H1 (cell line): Measurements from ENCODE around the gene SPIRE1. TPM values are rescaled to one million over a fixed set of nuclear protein-coding genes. Genes with fewer than 3 reads are reported as not detected.

Source experiments
- CTCF ChIA-PET: fragments of 300-600 bp; sonication (Branson Sonifier 250); formaldehyde crosslinking; loops from one replicate; lab custom pipeline; 2021; ENCODE audit not compliant: partially characterized antibody; lab: Charles Lee
- POLR2A ChIA-PET: fragments of 300-600 bp; sonication (Branson Sonifier 250); formaldehyde crosslinking; loops from one replicate; lab custom pipeline; 2021; ENCODE audit warnings: inconsistent platforms; ENCODE audit not compliant: partially characterized antibody; lab: Charles Lee
- DNase-seq, 2 experiments: peaks; one replicate each; pipeline versions ENCODE4 v3.0.0 to v3.0.0-alpha.2; 2010 to 2022; ENCODE audit warnings: low spot score in 2 of 2, low read depth in 1 of 2, mixed read lengths in 1 of 2
- FAIRE-seq: peaks from 2 replicates; lab custom pipeline; 2011; peaks lifted over from hg19 to GRCh38; lab: Jason Lieb, UNC
- H2AFZ ChIP-seq: 2 replicates; pipeline ENCODE4 v1.8.1; 2012; ENCODE audit warnings: low read length, inconsistent platforms
- H2AK5ac ChIP-seq: 2 replicates; pipeline ENCODE4 v1.6.1; 2013; ENCODE audit warnings: low read depth, low read length
- H2BK120ac ChIP-seq: replicated peaks from 2 replicates; pipeline ENCODE3; 2013; ENCODE audit warnings: low read depth, low read length, inconsistent platforms
- H2BK12ac ChIP-seq: 2 replicates; pipeline ENCODE4 v1.6.1; 2013; ENCODE audit warnings: low read depth, low read length
- H2BK15ac ChIP-seq: 2 replicates; pipeline ENCODE4 v1.6.1; 2013; ENCODE audit warnings: low read length
- H2BK20ac ChIP-seq: 2 replicates; pipeline ENCODE4 v1.6.1; 2013; ENCODE audit warnings: low read length
- H2BK5ac ChIP-seq: 2 replicates; pipeline ENCODE4 v1.6.1; 2013; ENCODE audit warnings: low read depth, low read length
- H3K14ac ChIP-seq: 2 replicates; pipeline ENCODE4 v1.6.1; 2013; ENCODE audit warnings: inconsistent platforms; ENCODE audit not compliant: insufficient read length
- H3K18ac ChIP-seq: 2 replicates; pipeline ENCODE4 v1.6.1; 2013; ENCODE audit warnings: low read length; ENCODE audit errors: extremely low read depth
- H3K23ac ChIP-seq: 2 replicates; pipeline ENCODE4 v1.6.1; 2013; ENCODE audit warnings: inconsistent platforms; ENCODE audit not compliant: insufficient read length
- H3K23me2 ChIP-seq: 2 replicates; pipeline ENCODE4 v1.6.1; 2013; ENCODE audit warnings: low read depth, low read length
- H3K27ac ChIP-seq: 2 replicates; pipeline ENCODE4 v1.6.1; 2011; ENCODE audit warnings: low read depth, low read length, inconsistent platforms
- H3K27me3 ChIP-seq, 4 experiments: replicated peaks in 1 of 4; 1 replicate in 1 of 4; 2 replicates in 3 of 4; pipeline versions ENCODE4 v1.6.1 to v1.8.1; 2011 to 2013; ENCODE audit warnings: low read length in 3 of 4, mild to moderate bottlenecking in 3 of 4, inconsistent platforms in 2 of 4, mixed read lengths in 2 of 4, moderate library complexity in 1 of 4; ENCODE audit not compliant: control insufficient read depth in 3 of 4, insufficient read depth in 3 of 4; ENCODE audit errors: extremely low read depth in 1 of 4
- H3K36me3 ChIP-seq, 4 experiments: 2 replicates each; pipeline versions ENCODE4 v1.6.1 to v1.8.1; 2011 to 2013; ENCODE audit warnings: mild to moderate bottlenecking in 4 of 4, low read length in 3 of 4, moderate library complexity in 2 of 4, control low read depth in 1 of 4, inconsistent platforms in 1 of 4; ENCODE audit not compliant: insufficient read depth in 4 of 4, control insufficient read depth in 2 of 4
- H3K4ac ChIP-seq: replicated peaks from 2 replicates; pipeline ENCODE3; 2013; ENCODE audit warnings: low read length, low read depth, mixed read lengths, inconsistent platforms; ENCODE audit not compliant: insufficient read length
- H3K4me1 ChIP-seq, 4 experiments: replicated peaks in 1 of 4; 1 replicate in 1 of 4; 2 replicates in 3 of 4; pipeline versions ENCODE4 v1.6.1 to v1.8.1; 2011 to 2013; ENCODE audit warnings: low read length in 3 of 4, inconsistent platforms in 2 of 4, mixed read lengths in 1 of 4; ENCODE audit not compliant: insufficient read depth in 4 of 4, control insufficient read depth in 3 of 4
- H3K4me2 ChIP-seq, 2 experiments: 2 replicates each; pipeline versions ENCODE4 v1.6.1 to v1.8.1; 2011 to 2013; ENCODE audit warnings: low read depth in 2 of 2, low read length in 2 of 2, control low read depth in 1 of 2, inconsistent platforms in 1 of 2, mild to moderate bottlenecking in 1 of 2; ENCODE audit not compliant: insufficient read depth in 1 of 2
- H3K4me3 ChIP-seq, 4 experiments: fragments of 200-600, 300-600 bp in 1 of 4; sonication (generic), shearing (Covaris generic), sonication (Bioruptor Twin) in 1 of 4; 2 replicates each; pipeline versions ENCODE4 v1.5.1 to v1.8.1; 2011 to 2016; ENCODE audit warnings: low read length in 4 of 4, low read depth in 3 of 4, control low read depth in 2 of 4, inconsistent platforms in 2 of 4, mild to moderate bottlenecking in 2 of 4, mixed read lengths in 1 of 4, moderate library complexity in 1 of 4; ENCODE audit not compliant: insufficient read depth in 2 of 4; ENCODE audit errors: extremely low read depth in 1 of 4
- H3K56ac ChIP-seq: replicated peaks from 2 replicates; pipeline ENCODE3; 2013; ENCODE audit warnings: low read depth, mild to moderate bottlenecking, mixed read lengths, low read length, inconsistent platforms; ENCODE audit not compliant: insufficient read length
- H3K79me1 ChIP-seq: 2 replicates; pipeline ENCODE4 v1.6.1; 2013; ENCODE audit warnings: low read depth, low read length, control low read depth
- H3K79me2 ChIP-seq, 2 experiments: 2 replicates each; pipeline versions ENCODE4 v1.6.1 to v1.8.1; 2012 to 2013; ENCODE audit warnings: low read length in 2 of 2, mild to moderate bottlenecking in 2 of 2, inconsistent platforms in 1 of 2; ENCODE audit not compliant: insufficient read depth in 2 of 2, control insufficient read depth in 1 of 2
- H3K9ac ChIP-seq, 4 experiments: replicated peaks in 1 of 4; 1 replicate in 1 of 4; 2 replicates in 3 of 4; pipeline versions ENCODE4 v1.6.1 to v1.8.1; 2011 to 2013; ENCODE audit warnings: low read depth in 3 of 4, low read length in 3 of 4, control low read depth in 2 of 4, mild to moderate bottlenecking in 2 of 4, moderate library complexity in 2 of 4, inconsistent platforms in 1 of 4; ENCODE audit errors: extremely low read depth in 1 of 4
- H3K9me3 ChIP-seq, 2 experiments: 2 replicates each; pipeline versions ENCODE4 v1.6.1 to v1.8.1; 2012 to 2013; ENCODE audit warnings: mild to moderate bottlenecking in 2 of 2, moderate library complexity in 2 of 2, control low read depth in 1 of 2, inconsistent platforms in 1 of 2, low read depth in 1 of 2, low read length in 1 of 2, mixed read lengths in 1 of 2; ENCODE audit not compliant: insufficient read depth in 2 of 2
- H4K20me1 ChIP-seq, 2 experiments: replicated peaks in 1 of 2; 2 replicates each; pipeline versions ENCODE3 to v1.8.1; 2011 to 2013; ENCODE audit warnings: inconsistent platforms in 2 of 2, low read length in 2 of 2, mild to moderate bottlenecking in 1 of 2; ENCODE audit not compliant: insufficient read depth in 2 of 2, control insufficient read depth in 1 of 2
- H4K5ac ChIP-seq: 2 replicates; pipeline ENCODE4 v1.6.1; 2013; ENCODE audit warnings: low read length, low read depth, mixed read lengths, inconsistent platforms; ENCODE audit not compliant: insufficient read length
- H4K8ac ChIP-seq: 2 replicates; pipeline ENCODE4 v1.8.0; 2013; ENCODE audit warnings: mild to moderate bottlenecking, moderate library complexity, low read length, inconsistent platforms; ENCODE audit not compliant: insufficient read depth; ENCODE audit errors: extremely low read depth
- H4K91ac ChIP-seq: replicated peaks from 2 replicates; pipeline ENCODE3; 2013; ENCODE audit warnings: low read length, mixed read lengths, inconsistent platforms; ENCODE audit not compliant: insufficient read length
- BACH1 ChIP-seq: IDR thresholded peaks from 2 replicates; pipeline ENCODE4 v1.6.1; 2012; ENCODE audit warnings: low read length, improper control_type of control experiment
- CEBPB ChIP-seq: IDR thresholded peaks from 2 replicates; pipeline ENCODE4 v1.6.1; 2012; ENCODE audit warnings: low read depth, low read length
- FOSL1 ChIP-seq: IDR thresholded peaks from 2 replicates; pipeline ENCODE4 v1.6.1; 2011; ENCODE audit warnings: mild to moderate bottlenecking, low read depth, low read length, moderate library complexity; ENCODE audit not compliant: insufficient read depth
- RAD21 ChIP-seq, 2 experiments: IDR thresholded peaks in 1 of 2; conservative IDR thresholded peaks in 1 of 2; 2 replicates each; pipeline ENCODE4 v1.6.1; 2011; ENCODE audit warnings: low read depth in 2 of 2, low read length in 2 of 2, improper control_type of control experiment in 1 of 2, inconsistent platforms in 1 of 2, mild to moderate bottlenecking in 1 of 2, moderate library complexity in 1 of 2
- WGBS, 2 experiments: shearing (Covaris generic) in 1 of 2; methylation state at CpG; one replicate each; pipeline versions ENCODE4 v1.1.6 to v1.1.7; 2013 to 2015; ENCODE audit warnings: low lambda C conversion rate in 2 of 2, mixed read lengths in 2 of 2, inconsistent platforms in 1 of 2, low coverage in 1 of 2, missing lambda C conversion rate in 1 of 2; ENCODE audit not compliant: insufficient replicate concordance in 2 of 2, insufficient coverage in 1 of 2, insufficient read length in 1 of 2; ENCODE audit errors: extremely low coverage in 1 of 2, missing lambda C conversion rate in 1 of 2; 5-methylcytosine and 5-hydroxymethylcytosine counted together
- polyA plus RNA-seq, 7 experiments: library from polyadenylated mRNA; depleted of rRNA in 3 of 7; stranded (reverse) in 5 of 7; unstranded in 2 of 7; fragments of >200 nt in 5 of 7; fragments of 200-250 nt in 2 of 7; gene quantifications; 1 replicate in 5 of 7; 2 replicates in 1 of 7; 4 replicates in 1 of 7; pipeline versions ENCODE4 v1.2.1 to v1.2.3, GENCODE V29; 2011 to 2013; ENCODE audit warnings: missing spikeins in 2 of 7, mixed read lengths in 2 of 7
- total RNA-seq: library from RNA; stranded (reverse); fragmentation: NEBNext Ultra II Directional; extraction: Animal tissue kit (Norgen Biotek cat#: 25700); gene quantifications from 2 replicates; pipeline ENCODE4 v1.2.1, GENCODE V29; 2021

SPIRE1 gene
- total and polyA plus RNA-seq, 2 of the 8 experiments (the other 6 are each of a cell fraction or from before 2014, with no cell fraction given) = 6.0 to 21.5 TPM

DNA sequence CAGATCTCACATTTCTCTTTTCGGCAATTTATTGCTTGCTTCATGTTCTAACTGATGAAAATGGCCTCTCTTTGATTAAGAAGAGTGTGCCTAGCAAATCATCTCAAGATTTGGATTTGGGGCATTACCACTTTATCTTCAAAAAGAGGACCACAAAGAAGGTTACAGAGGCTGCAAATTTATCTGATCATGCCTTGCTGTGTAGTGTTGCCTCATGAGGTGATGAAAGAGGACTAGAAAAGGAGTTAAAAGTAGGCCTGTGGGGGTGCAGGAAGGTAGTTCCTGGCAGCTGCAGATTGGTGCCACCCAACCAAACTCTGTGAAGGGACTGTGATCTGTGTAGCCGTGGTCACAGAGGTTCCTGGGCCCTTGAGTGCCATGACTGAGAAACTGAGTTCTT lies 181.0 kb downstream of the SPIRE1 start:
- H3K14ac ChIP-seq = no peak overlapping the region
- H2AK5ac ChIP-seq = no peak overlapping the region
- no peak overlapping the region for H3K4me2 ChIP-seq
- H4K8ac ChIP-seq = no peak overlapping the region
- H3K4me1 ChIP-seq = peaks cover 0 to 7% (median under 1%) of the 10 kb centered on the region in 4 experiments; a peak in 3 of 7 replicates
- H3K27ac ChIP-seq = no peak overlapping the region
- peaks cover 0 to 4% of the 10 kb centered on the region in 2 experiments for H4K20me1 ChIP-seq
- H3K79me2 ChIP-seq = no peaks in the 10 kb centered on the region
- H3K23me2 ChIP-seq = peaks cover 5% of the 10 kb centered on the region; the same call in 1 of the 2 replicates
- no peak overlapping the region for H3K9ac ChIP-seq
- no peak overlapping the region for H2BK20ac ChIP-seq
- POLR2A ChIA-PET = no interaction called here
- no peaks in the 10 kb centered on the region for H3K9me3 ChIP-seq
- H2AFZ ChIP-seq = no peak overlapping the region
- no peak overlapping the region for H4K5ac ChIP-seq
- no peak for DNase-seq
- H3K56ac ChIP-seq = no peak overlapping the region
- CTCF ChIA-PET = interaction anchor here (1.2 to 1.8 kb wide), 3 partner anchors 39 to 86 kb away, joined by 3 to 7 read pairs (median 3); no protein-coding TSS in a partner anchor
- no peak for FAIRE-seq
- H2BK12ac ChIP-seq = no peak overlapping the region
- no peak overlapping the region for H3K18ac ChIP-seq
- H3K36me3 ChIP-seq = no peaks in the 10 kb centered on the region
- no peak overlapping the region for H3K23ac ChIP-seq
- WGBS, 2 experiments = 79% methylated on average over 2 of the region's 2 CpGs; no CpG with 5 or more reads in 1 of the 2 experiments
- H3K4me3 ChIP-seq = no peak overlapping the region
- no peak overlapping the region for H4K91ac ChIP-seq
- no peak for TF ChIP-seq BACH1
- TF ChIP-seq FOSL1 = no peak
- TF ChIP-seq CEBPB = no peak
- no peak for TF ChIP-seq RAD21 (IDR thresholded peaks at IDR 0.05 in 1 of 2, conservative IDR thresholded peaks at IDR 0.05 in 1 of 2; ENCODE audit: low read depth in 2 of 2, low read length in 2 of 2)
- H3K4ac ChIP-seq = no peak overlapping the region
- H3K27me3 ChIP-seq = no peaks in the 10 kb centered on the region
- no peaks in the 10 kb centered on the region for H3K79me1 ChIP-seq
- no peak overlapping the region for H2BK15ac ChIP-seq
- no peak overlapping the region for H2BK5ac ChIP-seq
- no peak overlapping the region for H2BK120ac ChIP-seq
